ENCODE measurements around the gene CYB5A.

The CYB5A gene

DNA sequence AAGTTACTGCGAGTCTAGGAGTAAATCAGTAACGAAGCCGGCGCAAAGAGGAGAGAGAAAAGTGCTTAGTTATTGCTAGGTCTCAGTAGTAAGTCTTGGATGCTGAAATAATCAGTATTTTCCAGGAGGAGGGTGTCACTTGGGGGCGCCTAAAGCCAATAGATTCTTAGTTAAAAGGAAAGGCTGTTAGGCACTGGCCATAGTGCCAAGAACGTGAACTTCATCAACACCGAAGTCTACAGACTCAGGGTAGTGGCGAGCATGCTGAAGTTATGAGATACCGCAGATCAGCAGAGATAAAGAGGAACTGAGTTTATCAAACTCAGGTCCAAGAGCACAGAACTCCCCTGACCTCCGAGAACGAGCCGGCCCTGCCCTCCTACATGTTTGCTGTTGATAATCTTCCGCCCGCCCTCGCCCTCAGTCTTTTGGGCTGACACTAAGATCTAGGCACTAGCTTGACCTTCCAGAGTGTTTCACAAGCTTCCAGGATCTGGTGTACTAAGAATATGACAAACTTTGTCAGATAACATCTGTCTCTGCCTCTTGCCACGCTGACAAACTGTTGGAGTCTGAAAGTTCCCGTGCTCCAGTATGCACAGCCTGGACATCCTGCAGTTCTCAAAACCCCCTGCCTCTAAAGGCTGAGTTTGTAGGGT lies 49.2 kb downstream of the CYB5A start:
- no peak for DNase-seq

DNA sequence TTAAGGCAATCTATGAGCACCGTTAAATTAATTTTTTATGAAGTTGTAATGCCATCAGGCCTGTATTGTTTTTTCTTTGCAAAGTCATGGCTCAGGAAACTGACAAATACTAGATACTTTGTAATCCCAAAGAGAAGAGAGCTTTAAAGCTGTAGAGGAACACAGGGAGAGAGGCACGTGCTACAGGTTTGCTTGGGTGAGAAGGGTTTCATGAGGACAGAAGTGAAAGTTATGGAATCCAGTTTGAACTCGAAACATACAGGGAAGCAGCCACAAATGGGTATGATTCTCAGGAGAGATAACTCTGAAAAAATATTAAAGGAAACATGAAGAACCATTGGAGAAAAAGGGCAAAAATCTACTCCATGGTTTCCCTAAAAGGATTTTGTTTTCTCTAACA lies 49.8 kb downstream of the CYB5A start:
- no peak for DNase-seq

DNA sequence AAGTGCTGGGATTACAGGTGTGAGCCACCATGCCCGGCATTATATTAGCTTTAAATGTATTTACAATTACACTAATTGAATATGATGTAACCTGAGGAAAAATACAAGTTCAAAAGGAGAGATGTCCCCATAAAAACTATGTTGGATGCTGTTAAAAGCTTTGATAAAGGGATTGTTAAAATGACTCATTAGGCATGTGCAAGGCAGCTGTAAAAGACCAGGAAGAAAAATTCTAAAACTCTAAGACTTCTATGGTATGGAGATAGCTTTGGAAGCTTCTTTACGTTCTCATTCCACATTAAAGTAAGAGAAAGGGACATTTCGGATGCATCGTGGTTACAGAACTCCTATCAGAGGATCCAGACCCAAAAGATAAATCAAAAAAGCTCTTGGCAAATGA lies 50.3 kb downstream of the CYB5A start:
- DNase-seq = no peak

DNA sequence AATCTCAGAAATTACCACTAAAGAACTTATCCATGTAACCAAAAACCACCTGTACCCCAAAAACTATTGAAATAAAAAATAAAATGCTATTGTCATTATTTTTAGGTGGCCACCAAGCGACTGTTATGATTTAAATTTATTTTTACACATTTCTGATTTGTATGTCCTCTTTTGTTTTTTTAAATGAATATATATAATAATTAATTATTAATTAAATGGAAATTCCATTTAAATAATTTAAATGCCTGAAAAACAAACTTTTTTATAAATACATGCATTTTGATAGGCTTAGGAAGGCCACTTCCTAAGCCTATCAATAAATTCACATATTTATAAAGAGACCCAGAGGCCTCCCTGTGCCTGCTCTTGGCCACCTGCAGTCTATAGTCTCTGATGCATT lies 52.2 kb downstream of the CYB5A start:
- DNase-seq = no peak

DNA sequence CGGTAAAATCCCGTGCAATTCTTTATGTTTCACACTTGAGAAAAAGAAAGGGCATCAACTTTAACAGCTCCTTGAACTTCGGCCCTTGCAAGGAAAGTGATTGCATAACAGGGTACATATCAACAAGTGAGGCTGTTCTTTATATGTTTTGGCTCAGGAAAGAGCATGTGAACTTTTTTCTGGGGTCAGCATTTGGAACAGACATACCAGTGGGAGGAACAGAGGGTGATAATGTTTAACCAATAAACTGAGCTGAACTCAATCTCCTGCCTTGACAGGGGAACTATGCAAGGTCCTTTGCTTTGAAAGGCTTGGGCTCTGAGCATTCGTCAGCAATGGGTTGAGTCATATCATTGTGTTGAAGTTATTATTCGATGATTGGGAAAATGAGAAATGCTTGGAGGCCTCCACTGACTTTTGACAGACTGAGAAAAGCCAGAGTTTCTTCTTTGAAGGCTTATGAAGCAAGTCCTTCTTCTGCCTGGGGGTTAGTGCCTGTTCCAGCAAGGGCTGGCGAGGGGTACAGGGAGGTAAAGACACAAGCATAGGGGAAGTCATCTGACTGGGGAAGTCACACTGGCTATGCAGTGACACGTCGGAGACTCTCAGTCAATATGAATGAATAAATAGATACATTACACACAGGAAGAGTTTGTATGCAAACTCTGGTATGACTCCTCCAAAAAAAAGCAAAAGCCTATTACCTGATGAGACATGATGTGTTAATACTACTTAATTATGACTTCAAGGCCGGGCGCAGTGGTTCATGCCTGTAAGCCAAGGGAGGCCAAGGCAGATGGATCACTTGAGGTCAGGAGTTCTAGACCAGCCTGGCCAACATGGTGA lies 57.2 kb downstream of the CYB5A start:
- no peak for DNase-seq

DNA sequence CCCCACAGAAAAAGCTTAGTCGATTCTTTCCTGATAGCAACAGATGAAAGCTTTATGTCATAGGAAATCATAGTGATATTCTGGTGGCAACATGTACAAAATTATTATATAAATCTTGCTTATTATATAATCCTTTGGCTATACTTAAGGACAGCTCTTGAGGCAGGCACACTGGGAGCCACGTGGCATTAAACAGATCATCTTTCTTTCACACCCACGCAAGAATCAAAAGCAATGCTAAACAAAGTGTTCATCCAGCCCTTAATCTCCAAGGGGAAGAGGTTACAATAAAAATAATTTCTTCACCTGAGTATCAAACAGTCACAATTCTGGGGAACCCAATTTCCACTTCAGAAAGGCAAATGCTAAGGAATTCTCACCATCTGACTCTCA lies 57.8 kb downstream of the CYB5A start:
- DNase-seq = no peak

DNA sequence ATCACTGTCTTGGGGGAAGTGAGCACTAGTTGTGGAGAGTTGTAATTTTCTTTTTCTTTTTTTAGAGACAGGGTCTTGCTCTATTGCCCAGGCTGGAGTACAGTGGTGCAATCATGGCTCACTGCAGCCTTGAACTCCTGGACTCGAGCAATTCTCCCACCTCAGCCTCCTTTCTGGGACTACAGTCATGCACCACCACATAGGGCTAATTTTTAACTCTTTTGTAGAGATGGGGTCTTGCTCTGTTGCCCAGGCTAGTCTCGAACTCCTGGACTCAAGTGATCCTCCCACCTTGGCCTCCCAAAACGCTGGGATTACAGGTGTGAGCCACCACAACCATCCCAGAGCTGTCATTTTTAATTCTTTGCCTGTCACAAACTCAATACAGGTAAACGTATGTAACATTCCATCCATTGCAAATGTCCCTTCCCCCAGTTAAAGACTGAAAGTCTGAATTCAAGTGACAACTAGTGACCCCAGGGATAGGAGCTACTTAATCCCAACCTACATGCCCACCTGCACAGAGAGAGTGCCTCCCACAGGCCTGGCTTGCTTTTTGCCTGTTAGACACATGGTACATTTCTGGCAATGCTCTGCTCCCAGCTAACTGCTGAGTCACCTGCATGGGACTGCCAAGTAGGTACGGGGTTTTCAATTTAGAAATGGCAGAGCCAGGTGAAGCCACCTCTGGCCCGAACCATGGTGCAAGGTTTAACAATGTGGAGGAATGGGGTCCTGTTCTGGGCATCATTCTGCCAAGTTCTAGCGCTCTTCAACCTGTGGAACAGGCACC lies 60.6 kb downstream of the CYB5A start:
- DNase-seq = no peak

DNA sequence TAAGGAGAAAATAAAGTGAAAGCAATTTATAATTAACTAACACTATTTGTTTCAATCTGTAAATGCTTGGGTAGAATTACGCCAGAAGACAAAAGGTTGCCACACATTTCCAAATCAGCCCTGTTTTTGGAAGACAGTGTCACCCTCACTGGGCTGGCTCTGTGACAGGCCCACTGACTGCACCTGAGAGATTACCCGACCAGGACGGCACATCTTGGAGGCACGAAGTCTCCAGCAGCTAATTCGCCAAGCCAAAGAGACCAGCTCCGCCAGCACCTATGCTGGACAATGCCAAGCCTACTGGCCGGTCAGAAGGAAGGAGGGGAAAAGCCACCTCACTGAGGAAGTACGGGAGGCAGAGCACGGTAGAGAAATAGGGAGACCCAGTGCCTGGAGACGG lies 61.9 kb downstream of the CYB5A start:
- no peak for DNase-seq

DNA sequence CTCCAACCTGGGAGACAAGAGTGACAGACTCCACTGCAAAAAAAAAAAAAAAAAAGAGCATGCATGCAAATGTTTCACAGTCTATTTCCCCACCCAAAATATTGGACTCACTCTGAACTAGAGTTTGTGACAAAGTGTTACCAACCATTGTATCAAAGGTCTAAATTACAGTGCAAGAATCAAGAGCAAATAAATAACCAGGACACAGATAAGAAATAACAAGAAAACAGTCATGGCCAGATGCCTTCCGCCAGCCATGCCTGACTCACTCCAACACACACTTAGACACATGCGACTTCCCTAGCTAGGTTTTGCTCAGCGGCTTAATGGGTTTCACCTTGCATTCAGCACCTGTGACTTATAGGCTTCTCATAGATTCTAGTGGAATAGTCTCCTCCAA lies 62.8 kb downstream of the CYB5A start:
- no peak for DNase-seq

DNA sequence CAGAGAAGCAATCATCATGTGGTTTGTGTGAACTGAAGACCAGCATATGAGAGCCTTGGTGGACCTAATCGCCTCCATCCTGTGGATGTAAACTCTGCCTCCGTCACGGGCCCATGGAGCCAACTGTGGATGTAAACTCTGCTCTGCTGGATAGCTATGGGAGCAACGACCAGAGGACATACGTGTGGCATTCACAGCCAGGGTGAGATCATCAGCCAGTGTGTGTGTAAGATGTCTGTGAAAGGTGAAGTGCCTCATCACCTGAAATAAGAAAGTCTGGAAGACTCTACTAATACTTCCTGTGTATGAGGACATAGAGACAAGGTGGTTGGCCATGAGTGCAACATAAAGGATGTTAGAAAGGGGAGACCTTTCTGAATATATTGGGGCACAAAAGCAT lies 63.5 kb downstream of the CYB5A start:
- DNase-seq = no peak

DNA sequence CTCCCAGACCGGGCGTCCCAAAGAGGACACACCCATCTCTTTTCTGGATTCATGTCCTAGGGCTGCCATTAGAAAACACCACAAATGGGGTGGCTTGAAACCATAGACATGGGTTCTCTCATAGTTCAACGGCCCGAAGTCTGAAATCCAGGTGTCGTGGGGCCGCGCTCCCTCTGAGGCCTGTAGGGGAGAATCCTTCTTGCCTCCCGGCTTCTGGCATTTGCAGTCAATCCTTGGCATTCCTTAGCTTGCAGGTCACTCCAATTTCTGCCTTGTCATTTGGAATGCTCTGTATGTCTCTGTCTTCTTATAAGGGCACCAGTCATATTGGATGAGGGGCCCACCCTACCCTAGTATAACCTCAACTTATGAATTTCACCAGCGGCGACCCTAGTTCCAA lies 65.1 kb downstream of the CYB5A start:
- DNase-seq = no peak

DNA sequence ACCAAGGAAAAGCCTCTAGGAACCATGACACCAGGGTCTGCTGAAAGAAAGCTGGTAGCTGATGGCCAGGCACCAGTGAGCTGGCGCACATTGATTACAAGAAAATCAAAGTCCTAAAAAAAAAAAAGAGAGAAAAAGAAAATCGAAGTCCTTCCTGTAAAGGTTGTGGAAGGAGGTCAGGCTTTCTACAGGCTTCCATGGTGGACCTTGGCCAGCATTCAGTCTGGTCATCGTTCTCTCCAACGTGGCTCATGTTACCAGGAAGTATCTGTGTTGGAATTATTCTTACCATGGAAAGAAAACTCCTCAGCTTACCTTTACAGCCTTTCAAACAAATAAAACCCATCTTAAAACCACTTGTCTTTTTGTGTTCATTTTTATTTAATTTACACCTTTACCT lies 65.6 kb downstream of the CYB5A start:
- DNase-seq = no peak

DNA sequence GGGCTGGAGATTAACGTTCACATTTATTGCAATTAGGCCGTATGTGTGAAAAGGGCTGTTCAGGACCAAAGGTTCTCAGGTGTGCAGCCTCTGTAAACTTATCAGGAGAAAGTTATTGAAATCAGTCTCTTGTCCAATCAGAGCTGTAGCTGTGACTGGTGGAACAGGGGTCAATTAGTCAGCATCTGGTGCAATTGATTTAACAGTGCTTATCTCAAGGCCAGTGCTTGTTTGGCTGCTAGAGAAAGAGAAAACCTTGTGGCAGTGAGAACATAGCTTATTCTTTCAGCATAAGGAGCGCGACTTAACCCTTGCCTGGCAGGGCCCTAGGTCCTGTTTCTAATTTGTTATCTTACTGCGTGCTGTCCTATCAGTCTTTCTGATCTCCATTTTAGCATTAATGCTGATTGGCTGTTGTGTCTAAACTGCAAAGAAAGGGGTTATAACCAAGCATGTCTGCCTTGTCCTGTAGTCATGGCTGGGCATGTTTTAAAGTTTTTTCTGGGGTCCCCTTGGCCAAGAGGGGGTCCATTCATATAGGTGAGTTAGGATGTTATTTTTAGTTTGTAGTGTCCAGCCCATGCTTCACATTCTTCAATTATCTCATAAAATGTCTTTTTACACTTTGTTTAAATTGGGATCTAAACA lies 66.4 kb downstream of the CYB5A start:
- no peak for DNase-seq

DNA sequence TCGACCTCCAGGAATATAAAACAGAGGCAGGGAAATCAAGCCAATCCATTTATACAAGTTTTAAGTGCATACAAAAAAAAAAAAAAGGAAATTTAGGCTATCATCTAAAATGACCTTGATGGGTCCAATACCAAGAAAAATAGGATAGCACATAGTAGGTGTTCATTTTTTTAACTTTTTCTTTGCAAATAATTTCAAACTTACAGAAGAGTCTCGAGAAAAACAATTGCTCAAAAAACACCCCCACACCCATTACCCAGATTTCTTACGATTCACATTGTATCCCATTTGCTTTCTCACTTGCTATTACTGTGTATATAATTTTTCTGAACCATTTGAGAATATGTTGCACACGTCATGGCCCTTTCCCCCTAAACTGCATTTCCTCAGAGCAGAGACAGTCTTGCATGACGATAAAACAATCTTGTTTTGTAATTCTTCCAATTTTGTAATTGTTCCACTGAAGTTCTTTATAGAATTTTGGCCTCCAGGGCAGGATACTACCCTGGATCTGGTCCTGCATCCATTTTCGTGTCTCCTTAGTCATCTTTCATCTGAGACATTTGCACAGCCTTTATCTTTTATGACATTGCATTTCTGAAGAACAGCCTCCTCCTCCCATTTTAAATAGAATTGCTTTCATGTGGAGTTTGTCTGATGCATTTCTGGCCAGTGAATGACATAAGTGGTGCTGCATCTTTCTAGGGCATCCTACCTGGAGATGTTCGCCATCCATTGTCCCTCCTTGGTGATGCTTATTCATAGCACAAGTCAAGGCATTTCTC lies 68.9 kb downstream of the CYB5A start:
- no peak for DNase-seq

DNA sequence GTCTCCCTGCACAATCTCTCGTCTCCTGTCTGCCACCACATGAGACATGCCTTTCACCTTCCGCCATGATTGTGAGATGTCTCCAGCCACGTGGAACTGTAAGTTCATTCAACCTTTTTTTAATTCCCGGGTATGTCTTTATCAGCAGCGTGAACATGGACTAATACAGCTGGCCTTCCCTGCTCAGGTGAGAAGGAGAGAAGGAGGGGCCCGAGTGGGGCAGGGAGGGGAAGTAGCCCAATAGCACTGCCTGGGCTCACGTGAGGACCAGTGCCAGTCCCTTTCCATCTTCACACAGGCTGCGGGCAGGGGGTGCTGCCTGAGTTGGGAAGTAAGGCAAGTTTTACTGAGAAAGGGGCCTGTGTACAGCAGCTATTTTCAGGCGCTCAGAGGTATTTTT lies 70.7 kb downstream of the CYB5A start:
- no peak for DNase-seq

DNA sequence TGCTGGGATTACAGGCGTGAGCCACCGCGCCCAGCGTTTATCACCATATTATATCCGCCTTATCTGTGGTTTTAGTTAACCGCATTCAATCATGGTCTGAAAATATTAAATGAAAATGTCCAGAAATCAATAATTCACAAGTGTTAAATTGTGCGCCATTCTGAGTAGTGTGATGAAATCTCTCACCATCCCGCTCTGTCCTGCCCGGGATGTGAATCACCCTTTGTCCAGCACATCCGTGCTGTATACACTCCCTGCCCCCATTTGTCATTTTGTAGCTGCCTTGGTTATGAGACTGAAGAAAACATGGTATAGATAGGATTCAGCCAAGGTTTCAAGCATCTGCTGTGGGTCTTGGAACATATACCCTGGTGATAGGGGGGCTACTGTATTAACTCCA lies 72.7 kb downstream of the CYB5A start:
- no peak for DNase-seq

DNA sequence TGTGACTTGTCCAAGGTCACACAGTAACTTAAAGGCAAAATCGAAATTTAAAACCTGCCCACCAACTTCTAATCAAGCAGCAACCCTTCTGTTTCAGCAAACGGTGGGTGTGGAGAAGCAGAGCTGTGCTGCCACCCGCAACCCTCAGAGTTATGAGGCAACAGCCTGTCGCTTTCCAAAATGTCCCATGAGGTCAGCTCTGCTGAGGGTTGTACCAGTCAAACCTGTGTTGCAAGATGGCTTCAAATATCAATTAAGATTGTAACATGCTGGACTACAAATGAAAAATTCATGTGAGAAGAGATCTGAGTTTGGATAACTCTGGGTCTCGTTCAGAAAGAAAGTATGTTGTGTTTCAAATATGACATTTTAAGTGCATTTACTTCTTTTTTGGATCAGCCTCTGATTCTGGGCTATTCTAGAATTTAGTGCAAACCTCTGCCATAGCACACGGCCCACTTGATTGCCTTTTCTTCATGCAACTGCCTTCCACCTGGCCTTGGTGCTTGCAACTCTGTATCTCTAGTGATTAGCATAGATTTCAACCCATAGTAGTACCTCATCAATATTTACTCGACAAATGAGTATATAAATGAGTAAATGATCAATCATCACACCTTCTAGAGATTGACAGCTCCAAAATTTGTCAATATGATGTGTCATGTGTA lies 74.2 kb downstream of the CYB5A start:
- no peak for DNase-seq

DNA sequence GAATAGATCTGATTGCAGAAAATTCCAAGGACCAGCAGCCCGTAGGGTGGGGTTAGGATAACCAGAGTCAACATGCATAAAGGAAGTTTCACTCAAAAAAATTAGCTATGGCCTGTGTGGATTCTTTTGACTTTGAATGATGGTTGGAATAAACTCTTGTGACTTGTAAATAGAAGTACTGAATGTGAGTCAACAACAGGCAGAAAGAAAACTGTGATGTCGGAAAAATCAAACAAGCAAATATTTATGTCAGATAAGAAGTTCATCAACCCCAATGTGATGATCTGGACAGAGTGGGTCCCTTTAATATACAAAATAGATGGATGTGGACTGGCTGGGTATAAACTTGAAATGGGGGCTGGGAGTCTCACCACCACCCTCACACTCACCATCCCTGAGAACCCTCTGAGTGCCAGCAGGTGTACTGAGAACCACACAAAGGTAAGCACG lies 75.1 kb downstream of the CYB5A start:
- DNase-seq = no peak

DNA sequence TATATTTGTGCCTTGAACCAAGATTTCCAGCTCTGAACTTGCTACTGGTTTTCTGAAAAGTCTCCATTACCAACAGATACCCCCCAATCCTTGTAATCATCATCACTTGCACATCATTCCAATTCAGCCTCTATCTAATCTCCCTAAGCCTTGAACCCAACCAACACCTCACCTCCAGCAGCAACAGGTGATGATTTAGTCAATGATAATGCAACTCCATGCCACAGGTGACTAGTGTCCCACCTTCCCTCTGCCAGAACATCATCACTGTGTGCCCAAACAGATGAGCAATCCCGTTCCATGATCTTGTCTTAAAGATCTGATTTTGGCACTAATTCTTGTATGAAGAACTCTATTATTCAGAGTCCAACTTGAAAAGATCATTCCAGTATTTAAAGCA lies 75.9 kb downstream of the CYB5A start:
- no peak for DNase-seq

DNA sequence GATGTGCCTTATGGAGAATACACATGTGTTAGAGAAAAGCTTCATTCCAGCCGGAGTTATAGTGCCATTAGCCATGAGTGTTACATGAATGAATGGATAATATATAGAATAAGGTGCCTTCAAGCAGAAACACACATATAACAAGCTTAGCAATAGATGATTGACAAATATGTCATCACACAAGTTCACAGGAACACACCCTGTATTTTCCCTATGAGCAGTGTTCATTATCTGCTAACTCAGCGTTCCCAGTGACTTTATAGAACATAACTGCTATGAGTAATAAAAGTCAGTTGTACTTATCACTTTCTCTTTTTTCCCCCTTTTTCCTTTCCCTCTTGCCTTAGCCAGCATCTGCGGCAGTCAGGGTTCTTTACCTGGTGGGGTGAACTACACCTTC lies 78.3 kb downstream of the CYB5A start:
- no peak for DNase-seq

DNA sequence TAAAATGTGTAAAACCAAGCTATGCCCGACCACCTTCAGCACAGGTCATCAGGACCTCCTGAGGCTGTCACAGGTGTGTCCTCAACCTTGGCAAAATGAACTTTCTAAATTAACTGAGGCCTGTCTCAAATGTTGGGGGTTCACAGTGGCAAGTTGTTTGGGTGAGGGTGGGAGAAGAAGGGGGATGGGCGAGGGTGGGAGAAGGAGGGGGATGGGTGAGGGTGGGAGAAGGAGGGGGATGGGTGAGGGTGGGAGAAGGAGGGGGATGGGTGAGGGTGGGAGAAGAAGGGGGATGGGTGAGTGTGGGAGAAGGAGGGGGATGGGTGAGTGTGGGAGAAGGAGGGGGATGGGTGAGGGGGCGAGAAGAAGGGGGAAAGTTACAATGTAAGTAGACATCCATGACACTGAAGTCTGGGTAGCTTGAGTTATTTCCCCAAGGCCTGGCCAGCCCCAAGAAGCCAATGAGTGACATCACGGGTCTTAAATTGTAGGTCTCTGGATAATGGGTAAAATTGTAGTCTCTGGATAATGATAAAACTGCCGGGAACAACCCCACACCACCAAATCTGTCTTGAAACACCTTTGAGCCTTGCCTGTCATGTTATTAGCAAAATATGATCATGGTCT lies 87.1 kb downstream of the CYB5A start:
- DNase-seq = no peak
